Activated CD8-positive, alpha-beta T cell treated with anti-CD3 and anti-CD28 coated beads for 36 hours (primary cell): ENCODE measurements around the gene DOCK11. TPM values are rescaled to one million over a fixed set of nuclear protein-coding genes. Genes with fewer than 3 reads are reported as not detected.

ENCODE experiments used
- ATAC-seq: fragments of 200-7000 bp; cut with Tn5 transposase; one replicate; pipeline ENCODE4 v1.10.0; 2021; ENCODE audit warnings: mild to moderate bottlenecking, moderate library complexity
- CTCF ChIA-PET: fragments of 350-600 bp; sonication (Branson Sonifier 250); formaldehyde crosslinking; loops from one replicate; lab custom pipeline; 2021; ENCODE audit warnings: antibody characterized with exemption; lab: Charles Lee
- POLR2A ChIA-PET: fragments of 350-600 bp; sonication (Branson Sonifier 250); formaldehyde crosslinking; loops from one replicate; lab custom pipeline; 2021; ENCODE audit warnings: antibody characterized with exemption; lab: Charles Lee
- DNase-seq: peaks from one replicate; pipeline ENCODE4 v3.0.0-alpha.2; 2020
- H3K27ac Mint-ChIP-seq: one replicate; pipeline ENCODE4 v1.8.0; 2021; ENCODE audit warnings: mild to moderate bottlenecking, mixed read lengths
- H3K27me3 Mint-ChIP-seq: one replicate; pipeline ENCODE4 v1.8.0; 2021; ENCODE audit warnings: mixed read lengths
- H3K36me3 Mint-ChIP-seq: one replicate; pipeline ENCODE4 v1.8.0; 2021; ENCODE audit warnings: low read depth, mixed read lengths
- H3K4me1 Mint-ChIP-seq: one replicate; pipeline ENCODE4 v1.8.0; 2021; ENCODE audit warnings: low read depth, mixed read lengths
- H3K4me3 Mint-ChIP-seq: one replicate; pipeline ENCODE4 v1.8.0; 2021; ENCODE audit warnings: mild to moderate bottlenecking, moderate library complexity, mixed read lengths
- H3K9me3 Mint-ChIP-seq: one replicate; pipeline ENCODE4 v1.8.0; 2021; ENCODE audit warnings: mixed read lengths
- CTCF ChIP-seq: fragments of 200-600 bp; IDR thresholded peaks from one replicate; pipeline ENCODE4 v1.8.0; 2022; ENCODE audit warnings: antibody characterized with exemption, mild to moderate bottlenecking
- intact Hi-C: fragments of 100-400 bp; cut with micrococcal nuclease; formaldehyde crosslinking; loops from one replicate; pipeline ENCODE4 v1.10.0; 2022
- total RNA-seq, 2 experiments: library from RNA; stranded (reverse); gene quantifications; one replicate each; pipeline ENCODE4 v1.2.3, GENCODE V29; 2021

DOCK11 gene
- total RNA-seq, 2 experiments from 2014 or later = 45.1 to 49.5 TPM

- Mint-ChIP-seq H3K27me3 (no peaks in the 10 kb centered on the region), H3K36me3 (peaks cover 16% of the 10 kb centered on the region), H3K4me3 (no peak overlapping the region), H3K27ac (no peak overlapping the region), H3K9me3 (no peaks in the 10 kb centered on the region), H3K4me1 (peaks cover 3% of the 10 kb centered on the region)
- DNase-seq = no peak
- ChIA-PET CTCF (no interaction called here), POLR2A (interaction anchor here (0.6 kb wide), 2 partner anchors 136 to 180 kb away, joined by 3 read pairs; no protein-coding TSS in a partner anchor)
- no peak for TF ChIP-seq CTCF
- intact Hi-C loops = no loop called here
- no peak for ATAC-seq
Measured at GRCh38 chrX:118688935-118689334, 193.3 kb downstream of the DOCK11 start.

GRCh38 chrX:118693843-118694242 is 198.2 kb downstream of the DOCK11 start:
- intact Hi-C loops = no loop called here
- Mint-ChIP-seq H3K4me3 (no peak overlapping the region), H3K4me1 (peaks cover 3% of the 10 kb centered on the region), H3K9me3 (no peaks in the 10 kb centered on the region), H3K27me3 (no peaks in the 10 kb centered on the region), H3K27ac (peak overlapping the region; percentile 34), H3K36me3 (peaks cover 8% of the 10 kb centered on the region)
- DNase-seq (no peak), ATAC-seq (no peak)
- CTCF ChIA-PET = no interaction called here
- POLR2A ChIA-PET = no interaction called here
- TF ChIP-seq CTCF = no peak

GRCh38 chrX:118694638-118695037 is 199.0 kb downstream of the DOCK11 start:
- no peak overlapping the region for H3K4me3 Mint-ChIP-seq
- peaks cover 3% of the 10 kb centered on the region for H3K4me1 Mint-ChIP-seq
- H3K27ac Mint-ChIP-seq = no peak overlapping the region
- no peak for TF ChIP-seq CTCF
- DNase-seq (no peak), ATAC-seq (no peak)
- CTCF ChIA-PET = no interaction called here
- no peaks in the 10 kb centered on the region for H3K9me3 Mint-ChIP-seq
- intact Hi-C loops = no loop called here
- H3K36me3 Mint-ChIP-seq = peaks cover 8% of the 10 kb centered on the region
- H3K27me3 Mint-ChIP-seq = no peaks in the 10 kb centered on the region
- POLR2A ChIA-PET = no interaction called here

- DNase-seq (no peak), ATAC-seq (no peak)
- no peaks in the 10 kb centered on the region for H3K27me3 Mint-ChIP-seq
- H3K27ac Mint-ChIP-seq = peak overlapping the region; percentile 32
- intact Hi-C loops = no loop called here
- ChIA-PET POLR2A (no interaction called here), CTCF (no interaction called here)
- H3K9me3 Mint-ChIP-seq = no peaks in the 10 kb centered on the region
- H3K4me3 Mint-ChIP-seq = no peak overlapping the region
- H3K36me3 Mint-ChIP-seq = no peaks in the 10 kb centered on the region
- no peak for TF ChIP-seq CTCF
- H3K4me1 Mint-ChIP-seq = peaks cover 7% of the 10 kb centered on the region
Measured at GRCh38 chrX:118698516-118699170, 203.0 kb downstream of the DOCK11 start.

GRCh38 chrX:118702741-118703140 is 207.1 kb downstream of the DOCK11 start:
- intact Hi-C loops = no loop called here
- Mint-ChIP-seq H3K27me3 (no peaks in the 10 kb centered on the region), H3K27ac (no peak overlapping the region), H3K9me3 (no peaks in the 10 kb centered on the region), H3K4me3 (no peak overlapping the region), H3K4me1 (peaks cover 7% of the 10 kb centered on the region), H3K36me3 (no peaks in the 10 kb centered on the region)
- ChIA-PET CTCF (no interaction called here), POLR2A (no interaction called here)
- no peak for TF ChIP-seq CTCF
- DNase-seq = no peak
- ATAC-seq = no peak
